Endometrial microvascular endothelial cells (primary cell): ENCODE results near the gene KIF13A. TPM values are rescaled to one million over a fixed set of nuclear protein-coding genes. Genes with fewer than 3 reads are reported as not detected.
"Not testable (repeated sequence)": the region's sequence is repeated elsewhere in the genome, so short reads cannot be mapped to it uniquely, and the experiment has no call there.

ENCODE experiments used
- in situ Hi-C: cut with HindIII; loops from 2 replicates; pipeline ENCODE4 v1.10.0; 2017; ENCODE audit warnings: low sequenced_read_pairs, low pct_unique_long_range_greater_than_20kb; ENCODE audit errors: inconsistent ontology term
- total RNA-seq: library from RNA; depleted of rRNA; stranded (reverse); fragments of >200 nt; gene quantifications from one replicate; pipeline ENCODE4 v1.2.3, GENCODE V29; 2015; ENCODE audit errors: inconsistent ontology term

KIF13A gene
- total RNA-seq, 1 donor from 2014 or later: 41.8 TPM

DNA sequence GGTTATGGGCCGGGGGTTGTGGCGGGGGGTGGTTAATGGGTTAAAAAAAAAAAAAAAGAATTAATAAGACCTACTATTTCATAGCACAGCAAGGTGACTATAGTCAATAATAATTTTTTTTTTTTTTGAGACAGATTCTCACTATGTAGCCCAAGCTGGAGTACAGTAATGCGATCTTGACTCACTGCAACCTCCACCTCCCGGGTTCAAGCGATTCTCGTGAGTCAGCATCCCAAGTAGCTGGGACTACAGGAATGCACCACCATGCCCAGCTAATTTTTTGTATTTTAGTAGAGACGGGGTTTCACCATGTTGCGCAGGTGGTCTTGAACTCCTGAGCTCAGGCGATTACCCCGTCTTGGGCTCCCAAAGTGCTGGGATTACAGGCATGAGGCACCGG, 75.8 kb downstream of the KIF13A start:
- in situ Hi-C loops: not testable (repeated sequence)

DNA sequence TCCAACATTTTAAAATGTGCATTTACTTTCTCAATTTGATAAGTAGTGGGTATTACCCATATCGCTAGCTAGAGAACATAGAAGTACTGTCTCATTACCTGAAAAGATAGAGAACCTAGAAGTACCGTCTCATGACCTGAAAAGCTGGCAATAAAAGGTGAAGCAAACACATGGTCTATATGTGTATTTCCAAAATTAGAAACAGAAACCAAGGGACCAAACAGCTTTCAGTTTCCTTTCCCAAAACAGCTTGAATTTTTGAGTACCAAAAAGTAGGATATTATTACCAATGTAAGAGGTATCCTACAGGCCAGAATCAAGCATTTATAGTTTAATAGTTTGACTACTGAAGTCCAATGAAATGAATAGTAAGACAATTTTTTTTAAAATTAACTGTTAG, 77.2 kb downstream of the KIF13A start:
- in situ Hi-C loops: no loop called here

GRCh38 chr6:17908831-17909230, 78.6 kb downstream of the KIF13A start:
- in situ Hi-C loops: no loop called here

GRCh38 chr6:17907406-17908229, 79.8 kb downstream of the KIF13A start:
- in situ Hi-C loops: no loop called here

- in situ Hi-C loops: no loop called here
Observed at GRCh38 chr6:17905611-17906592, 81.5 kb downstream of the KIF13A start.

- in situ Hi-C loops: no loop called here
Observed at GRCh38 chr6:17904491-17905120, 82.8 kb downstream of the KIF13A start.

- in situ Hi-C loops: no loop called here
Observed at GRCh38 chr6:17902974-17903373, 84.5 kb downstream of the KIF13A start.

DNA sequence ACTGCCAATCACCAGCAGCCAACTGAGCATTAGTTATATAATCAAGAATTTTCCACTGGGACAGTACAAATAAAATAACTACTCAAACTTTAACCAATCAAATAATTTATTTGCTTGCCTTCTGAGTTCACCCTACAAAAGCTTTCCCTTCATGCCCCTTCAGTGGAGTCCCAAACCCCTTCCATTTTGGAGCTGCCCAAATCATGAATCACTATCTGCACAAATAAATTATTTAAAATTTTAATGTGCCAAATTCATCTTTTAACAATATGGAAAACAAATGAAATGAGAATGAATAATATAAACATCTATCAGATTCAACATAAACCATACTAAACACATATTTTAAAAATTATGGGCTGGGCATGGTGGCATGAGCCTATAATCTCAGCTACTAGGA, 85.9 kb downstream of the KIF13A start:
- in situ Hi-C loops: no loop called here

DNA sequence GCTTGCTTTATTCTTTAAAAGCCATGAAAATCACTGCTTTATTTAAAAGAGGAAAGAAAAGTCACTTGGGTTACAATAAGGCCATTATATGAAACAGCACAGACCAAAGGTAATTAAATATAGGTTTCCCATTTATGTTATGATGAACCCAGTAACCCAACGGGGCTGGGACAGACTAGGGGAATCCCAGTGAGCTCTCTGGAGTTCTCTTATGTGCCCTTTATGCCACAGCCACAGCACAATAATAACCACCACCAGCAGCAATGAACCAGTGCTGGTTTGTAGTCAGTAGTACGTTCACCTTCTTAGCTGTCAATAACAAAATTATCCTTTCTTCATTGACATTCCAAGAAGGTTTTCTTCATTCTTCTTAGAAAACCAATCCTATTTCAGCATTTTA, 87.4 kb downstream of the KIF13A start:
- in situ Hi-C loops: no loop called here

GRCh38 chr6:17899491-17899890, 87.9 kb downstream of the KIF13A start:
- in situ Hi-C loops: no loop called here

- in situ Hi-C loops: no loop called here
Observed at GRCh38 chr6:17897681-17898080, 89.8 kb downstream of the KIF13A start.

DNA sequence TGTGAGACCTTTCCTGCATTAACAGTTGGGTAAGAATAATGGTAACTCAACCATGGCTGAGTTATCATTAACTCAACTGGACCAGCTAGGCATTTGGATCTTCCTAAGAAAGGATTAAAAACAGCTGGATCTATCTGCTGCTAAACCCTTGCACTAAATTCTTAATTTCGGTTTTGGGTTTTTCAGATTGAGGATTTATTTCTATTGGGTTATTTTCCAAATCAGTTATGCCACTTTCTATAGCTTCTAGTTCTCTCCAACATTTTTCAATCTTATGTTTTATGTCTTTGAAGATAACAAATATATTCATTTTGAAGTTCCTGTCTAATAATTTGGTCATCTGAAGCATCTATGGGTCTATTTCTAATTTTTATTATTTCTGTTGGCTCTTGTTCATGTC, 92.5 kb downstream of the KIF13A start:
- in situ Hi-C loops: no loop called here

DNA sequence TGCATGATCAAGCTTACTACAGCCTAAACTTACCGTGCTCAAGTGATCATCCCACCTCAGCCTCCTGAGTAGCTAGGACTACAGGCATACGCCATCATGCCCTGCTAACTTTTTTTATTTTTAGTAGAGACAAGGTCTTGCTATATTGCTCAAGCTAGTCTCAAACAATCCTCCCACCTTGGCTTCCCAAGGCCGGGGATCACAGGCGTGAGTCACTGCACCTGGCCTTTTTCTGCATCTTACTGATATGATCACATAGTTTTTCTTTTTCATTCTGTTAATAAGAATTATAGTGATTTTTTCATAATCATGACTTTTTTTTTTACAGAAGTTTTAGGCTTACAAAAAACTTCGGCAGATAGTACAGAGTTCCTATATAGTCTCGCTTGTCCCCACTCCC, 93.2 kb downstream of the KIF13A start:
- in situ Hi-C loops: no loop called here

DNA sequence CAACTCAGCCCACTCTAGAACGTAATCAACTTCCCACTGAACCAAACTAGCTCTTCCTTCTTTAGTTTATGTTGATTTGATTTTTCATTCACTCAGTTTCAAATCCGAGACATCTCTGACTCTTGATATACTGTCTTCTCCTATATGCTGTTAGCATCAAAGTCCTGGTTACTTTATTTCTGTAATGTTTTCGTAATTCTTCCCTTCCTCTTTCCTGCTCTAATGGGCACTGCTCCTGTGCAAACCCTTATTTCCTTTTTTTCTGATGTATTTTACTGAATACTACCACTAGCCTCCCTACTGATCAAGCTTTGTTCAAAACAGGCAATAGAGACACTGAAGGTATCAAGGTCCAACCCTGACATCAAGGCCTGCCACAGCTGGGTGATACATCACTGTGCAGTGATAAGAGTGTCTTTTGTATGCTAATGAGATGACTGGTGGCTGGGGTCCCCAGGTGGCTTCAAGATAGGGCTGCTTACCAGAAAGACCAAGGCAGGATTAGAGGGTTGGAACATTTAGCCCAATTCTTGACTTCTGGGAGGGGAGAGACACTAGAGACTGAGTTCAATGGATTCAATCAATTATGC, 95.2 kb downstream of the KIF13A start:
- in situ Hi-C loops: no loop called here

DNA sequence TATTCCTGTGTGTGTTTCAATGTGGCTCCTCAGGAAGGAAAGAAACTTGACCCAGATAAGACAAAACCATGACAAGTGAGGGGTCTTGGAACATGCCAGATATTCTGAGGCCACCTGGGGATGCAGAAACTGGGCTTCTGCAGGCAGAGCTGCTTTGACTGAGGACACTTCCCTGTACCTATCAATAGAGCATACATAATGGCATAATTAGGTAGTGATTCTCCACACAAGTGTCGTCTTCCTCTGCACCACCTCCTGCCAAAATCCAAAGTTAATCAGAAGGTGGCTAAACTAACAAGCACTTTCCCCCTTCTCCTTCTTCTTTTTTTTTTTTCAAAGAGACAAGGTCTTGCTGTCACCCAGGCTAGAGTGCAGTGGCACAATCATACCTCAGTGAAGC, 97.1 kb downstream of the KIF13A start:
- in situ Hi-C loops: no loop called here

DNA sequence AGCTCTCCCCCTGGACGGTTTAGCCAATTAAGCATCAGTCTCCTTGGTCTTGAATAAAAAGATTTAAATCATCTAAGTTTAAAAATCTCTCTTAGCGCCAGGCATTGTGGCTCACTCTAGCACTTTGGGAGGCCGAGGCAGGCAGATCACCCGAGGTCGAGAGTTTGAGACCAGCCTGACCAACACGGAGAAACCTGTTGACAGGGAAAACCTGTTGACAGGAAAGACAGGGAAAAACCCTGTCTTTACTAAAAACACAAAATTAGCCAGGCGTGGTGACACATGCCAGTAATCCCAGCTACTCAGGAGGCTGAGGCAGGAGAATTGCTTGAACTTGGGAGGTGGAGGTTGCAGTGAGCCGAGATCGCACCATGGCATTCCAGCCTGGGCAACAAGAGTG, 97.7 kb downstream of the KIF13A start:
- in situ Hi-C loops: not testable (repeated sequence)

- in situ Hi-C loops: no loop called here
Observed at GRCh38 chr6:17886891-17887290, 100.5 kb downstream of the KIF13A start.

DNA sequence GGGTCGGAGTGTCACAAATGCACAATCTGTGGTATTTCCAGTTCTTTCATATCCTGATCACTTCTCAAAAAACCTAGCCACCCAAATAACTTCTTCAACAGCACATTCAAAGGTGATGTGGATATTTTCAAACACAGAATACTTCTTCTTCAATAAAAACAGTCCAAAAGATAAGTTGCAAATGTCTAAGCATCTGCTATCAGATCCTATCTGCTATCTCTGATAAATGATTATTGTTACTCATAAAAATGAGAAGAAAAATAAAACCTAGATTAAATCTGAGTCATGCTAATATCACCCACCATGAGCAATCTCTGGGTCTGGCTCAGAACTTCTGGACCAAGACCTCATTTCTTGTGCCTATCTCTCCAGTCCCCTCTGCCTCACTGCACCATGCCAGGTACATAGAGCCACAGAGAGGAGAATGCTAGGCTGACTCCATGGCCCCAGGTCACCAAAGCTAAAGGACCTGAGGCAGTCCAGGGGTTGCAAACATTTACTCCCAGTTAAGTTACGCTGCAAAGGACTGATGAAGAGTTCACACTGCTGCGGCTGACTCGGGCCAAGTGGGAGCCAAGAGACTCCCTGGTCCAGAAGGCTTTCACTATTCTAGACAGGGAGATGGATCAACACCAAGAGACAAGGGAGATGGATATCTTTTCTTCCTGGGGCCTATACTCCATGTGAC, 101.4 kb downstream of the KIF13A start:
- in situ Hi-C loops: no loop called here
